GM12801 (cell line): ENCODE results near the gene ITCH.

ENCODE experiments used
- CTCF ChIP-seq: IDR thresholded peaks from one replicate; pipeline ENCODE4 v1.5.1; 2011; ENCODE audit warnings: control low read depth; ENCODE audit not compliant: insufficient read length; ENCODE audit errors: extremely low read depth

Gene ITCH

DNA sequence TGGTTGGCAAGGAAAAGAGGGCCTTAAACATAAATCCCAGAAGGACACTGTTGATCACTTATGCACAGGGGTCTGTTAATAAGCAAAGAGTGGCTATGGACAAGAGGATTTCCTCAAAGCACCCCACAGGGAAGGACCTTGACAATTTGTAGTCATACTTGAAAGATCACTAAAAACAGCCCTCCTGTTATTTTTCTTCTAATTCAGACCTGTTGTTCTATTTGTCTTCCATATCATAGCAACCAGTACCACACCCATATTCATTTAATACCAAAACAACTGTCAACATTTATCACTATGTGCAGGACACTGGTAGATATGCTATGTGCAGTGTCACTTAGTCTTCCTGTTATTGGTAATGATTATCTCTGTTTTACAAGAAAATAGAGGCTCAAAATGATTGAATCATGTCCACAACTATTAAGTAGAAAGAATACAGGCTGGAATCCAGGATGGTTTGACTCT, 149.9 kb downstream of the ITCH start:
- TF ChIP-seq CTCF = no peak

- no peak for TF ChIP-seq CTCF
Observed at GRCh38 chr20:34514897-34515483, 151.9 kb downstream of the ITCH start.

DNA sequence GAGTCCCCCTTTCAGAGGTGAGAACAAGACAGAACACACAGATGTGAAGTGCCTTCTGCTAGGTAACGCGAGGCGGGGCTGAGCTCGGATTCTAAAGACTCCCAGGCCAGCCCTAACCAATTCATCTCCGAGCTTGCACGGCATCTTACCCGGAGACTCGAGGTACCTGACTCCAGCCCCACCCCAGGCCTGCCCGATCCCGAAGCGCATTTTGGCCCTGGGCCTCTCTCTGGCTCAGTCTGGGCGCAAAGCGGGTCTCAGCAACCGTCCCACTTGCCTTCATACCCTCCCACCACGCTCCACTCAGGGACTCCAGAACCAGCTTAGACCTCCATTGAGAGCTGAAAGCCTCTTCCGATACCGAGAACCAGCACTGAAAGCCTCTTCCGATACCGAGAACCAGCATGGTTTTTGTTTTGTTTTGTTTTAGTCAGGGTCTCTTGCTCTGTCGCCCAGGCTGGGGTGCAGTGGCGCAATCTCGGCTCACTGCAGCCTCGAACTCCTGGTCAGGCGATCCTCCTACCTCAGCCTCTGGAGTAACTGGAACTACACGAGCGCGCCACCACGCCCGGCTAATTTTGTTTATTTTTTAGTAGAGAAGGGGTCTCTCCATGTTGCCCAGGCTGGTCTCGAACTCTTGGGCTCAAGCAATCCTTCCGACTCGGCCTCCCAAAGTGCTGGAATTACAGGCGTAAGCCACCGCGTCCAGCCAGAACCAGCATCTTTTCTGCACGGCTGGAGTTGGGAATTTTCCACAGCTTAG, 152.6 kb downstream of the ITCH start:
- no peak for TF ChIP-seq CTCF

DNA sequence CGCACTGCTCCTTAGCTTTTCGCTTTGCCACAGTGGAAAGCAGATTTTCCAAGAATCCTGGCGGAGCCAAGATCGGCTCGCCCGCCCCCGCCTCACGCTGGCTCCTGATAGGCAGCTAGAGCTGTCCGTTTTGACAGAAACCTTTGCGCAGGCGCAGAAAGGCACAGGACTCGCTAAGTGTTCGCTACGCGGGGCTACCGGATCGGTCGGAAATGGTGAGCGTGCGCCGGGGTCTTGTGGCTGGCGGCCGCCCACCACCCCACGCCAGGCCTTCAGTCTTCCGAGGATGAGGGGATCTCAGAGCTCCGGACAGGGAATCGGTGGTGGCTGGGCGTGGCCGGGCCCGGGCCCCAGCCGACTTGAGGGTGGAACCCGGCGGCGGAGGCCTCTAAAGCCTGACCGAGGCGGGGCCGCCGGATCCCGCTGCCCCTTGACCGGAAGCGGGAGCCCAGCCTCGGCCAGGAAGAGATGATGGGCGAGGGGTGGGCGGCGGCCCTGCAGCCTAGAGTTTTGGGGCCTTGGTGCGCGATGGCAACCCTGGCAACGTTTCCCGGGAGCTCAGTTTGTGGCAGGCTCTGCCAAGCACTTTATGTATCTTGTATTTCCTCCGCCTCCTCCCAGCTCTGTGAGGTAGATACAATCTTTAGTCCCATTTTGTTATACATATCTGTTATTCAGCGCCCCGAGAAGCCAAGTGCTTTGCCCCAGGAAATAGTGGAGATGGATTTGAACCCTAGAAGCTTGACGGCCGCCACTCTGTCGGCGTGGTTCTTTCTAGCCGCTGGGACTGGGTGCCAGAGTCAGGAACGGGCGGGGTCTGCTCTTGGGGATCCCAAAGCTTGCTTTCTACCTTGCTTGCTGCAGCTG, 153.4 kb downstream of the ITCH start, which contains the start of gene DYNLRB1:
Gene DYNLRB1 (plus strand): TSS at position 176 of the 867 bp plus-strand sequence. CDS start 37 bp downstream, at position 213.
- TF ChIP-seq CTCF = no peak

GRCh38 chr20:34517114-34517505, 154.0 kb downstream of the ITCH start:
- TF ChIP-seq CTCF = no peak

GRCh38 chr20:34522969-34523871, 160.1 kb downstream of the ITCH start:
- no peak for TF ChIP-seq CTCF
